ENCODE measurements around the gene NPAS3.

DNA sequence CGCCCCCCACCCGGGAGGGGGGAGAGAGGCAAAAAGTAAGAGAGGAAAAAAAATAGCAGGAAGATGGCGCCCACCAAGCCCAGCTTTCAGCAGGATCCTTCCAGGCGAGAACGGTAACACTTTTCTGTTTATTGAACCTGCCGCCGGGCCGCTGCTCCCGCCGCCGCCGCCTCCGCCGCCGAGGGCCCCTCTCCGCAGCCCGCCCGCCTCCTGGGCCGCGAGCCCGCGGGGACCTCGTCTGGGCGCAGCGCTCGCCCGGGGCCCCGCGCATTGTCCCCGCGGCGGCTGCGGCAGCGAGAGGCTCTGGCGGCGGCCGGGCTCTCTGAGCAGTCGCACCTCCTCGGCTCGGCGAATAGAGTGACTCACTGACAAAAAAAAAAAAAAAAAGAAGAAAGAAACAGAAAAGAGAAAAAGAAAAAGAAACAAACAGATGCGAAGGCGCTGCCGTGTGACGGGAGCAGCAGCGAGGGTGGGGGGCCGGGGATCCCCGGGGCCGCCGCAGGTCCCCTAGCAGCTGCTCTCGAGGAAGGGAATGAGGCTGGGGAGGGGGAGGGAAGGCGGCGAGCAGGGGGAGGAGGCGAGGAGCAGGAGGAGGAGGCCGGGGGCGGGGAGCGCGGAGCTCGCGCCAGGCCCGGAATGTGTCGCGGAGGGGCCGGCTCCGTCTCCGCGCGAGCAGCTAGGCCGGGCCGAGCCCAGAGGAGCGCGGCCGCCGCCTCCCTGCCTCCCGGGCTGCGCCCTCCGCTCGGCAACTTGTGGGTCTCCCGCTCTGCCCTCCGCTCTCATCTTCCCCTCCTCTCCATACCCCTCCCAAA, 781 bp downstream of the NPAS3 start:
- TF ChIP-seq SP1 (IDR thresholded peaks at IDR 0.05; ENCODE audit: low read depth) (no peak), SRF (IDR thresholded peaks at IDR 0.05; ENCODE audit: low read depth) (no peak), ELF1 (IDR thresholded peaks at IDR 0.05; ENCODE audit: borderline replicate concordance, low read depth) (no peak), POLR2A (IDR thresholded peaks at IDR 0.05; ENCODE audit: borderline replicate concordance, extremely low read depth, insufficient read depth, insufficient read length) (no peak), JUND (IDR thresholded peaks at IDR 0.05) (no peak), ZFX (IDR thresholded peaks at IDR 0.05) (no peak), POLR2AphosphoS5 (IDR thresholded peaks at IDR 0.05; ENCODE audit: low read depth, low read length) (no peak), YY1 (IDR thresholded peaks at IDR 0.05; ENCODE audit: extremely low read depth, insufficient replicate concordance, low read depth, low read length) (no peak)
- TF ChIP-seq, protein P1, sequence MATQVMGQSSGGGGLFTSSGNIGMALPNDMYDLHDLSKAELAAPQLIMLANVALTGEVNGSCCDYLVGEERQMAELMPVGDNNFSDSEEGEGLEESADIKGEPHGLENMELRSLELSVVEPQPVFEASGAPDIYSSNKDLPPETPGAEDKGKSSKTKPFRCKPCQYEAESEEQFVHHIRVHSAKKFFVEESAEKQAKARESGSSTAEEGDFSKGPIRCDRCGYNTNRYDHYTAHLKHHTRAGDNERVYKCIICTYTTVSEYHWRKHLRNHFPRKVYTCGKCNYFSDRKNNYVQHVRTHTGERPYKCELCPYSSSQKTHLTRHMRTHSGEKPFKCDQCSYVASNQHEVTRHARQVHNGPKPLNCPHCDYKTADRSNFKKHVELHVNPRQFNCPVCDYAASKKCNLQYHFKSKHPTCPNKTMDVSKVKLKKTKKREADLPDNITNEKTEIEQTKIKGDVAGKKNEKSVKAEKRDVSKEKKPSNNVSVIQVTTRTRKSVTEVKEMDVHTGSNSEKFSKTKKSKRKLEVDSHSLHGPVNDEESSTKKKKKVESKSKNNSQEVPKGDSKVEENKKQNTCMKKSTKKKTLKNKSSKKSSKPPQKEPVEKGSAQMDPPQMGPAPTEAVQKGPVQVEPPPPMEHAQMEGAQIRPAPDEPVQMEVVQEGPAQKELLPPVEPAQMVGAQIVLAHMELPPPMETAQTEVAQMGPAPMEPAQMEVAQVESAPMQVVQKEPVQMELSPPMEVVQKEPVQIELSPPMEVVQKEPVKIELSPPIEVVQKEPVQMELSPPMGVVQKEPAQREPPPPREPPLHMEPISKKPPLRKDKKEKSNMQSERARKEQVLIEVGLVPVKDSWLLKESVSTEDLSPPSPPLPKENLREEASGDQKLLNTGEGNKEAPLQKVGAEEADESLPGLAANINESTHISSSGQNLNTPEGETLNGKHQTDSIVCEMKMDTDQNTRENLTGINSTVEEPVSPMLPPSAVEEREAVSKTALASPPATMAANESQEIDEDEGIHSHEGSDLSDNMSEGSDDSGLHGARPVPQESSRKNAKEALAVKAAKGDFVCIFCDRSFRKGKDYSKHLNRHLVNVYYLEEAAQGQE (IDR thresholded peaks at IDR 0.05; ENCODE audit: low read depth) = no peak
- TF ChIP-seq, protein P2, sequence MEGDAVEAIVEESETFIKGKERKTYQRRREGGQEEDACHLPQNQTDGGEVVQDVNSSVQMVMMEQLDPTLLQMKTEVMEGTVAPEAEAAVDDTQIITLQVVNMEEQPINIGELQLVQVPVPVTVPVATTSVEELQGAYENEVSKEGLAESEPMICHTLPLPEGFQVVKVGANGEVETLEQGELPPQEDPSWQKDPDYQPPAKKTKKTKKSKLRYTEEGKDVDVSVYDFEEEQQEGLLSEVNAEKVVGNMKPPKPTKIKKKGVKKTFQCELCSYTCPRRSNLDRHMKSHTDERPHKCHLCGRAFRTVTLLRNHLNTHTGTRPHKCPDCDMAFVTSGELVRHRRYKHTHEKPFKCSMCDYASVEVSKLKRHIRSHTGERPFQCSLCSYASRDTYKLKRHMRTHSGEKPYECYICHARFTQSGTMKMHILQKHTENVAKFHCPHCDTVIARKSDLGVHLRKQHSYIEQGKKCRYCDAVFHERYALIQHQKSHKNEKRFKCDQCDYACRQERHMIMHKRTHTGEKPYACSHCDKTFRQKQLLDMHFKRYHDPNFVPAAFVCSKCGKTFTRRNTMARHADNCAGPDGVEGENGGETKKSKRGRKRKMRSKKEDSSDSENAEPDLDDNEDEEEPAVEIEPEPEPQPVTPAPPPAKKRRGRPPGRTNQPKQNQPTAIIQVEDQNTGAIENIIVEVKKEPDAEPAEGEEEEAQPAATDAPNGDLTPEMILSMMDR (IDR thresholded peaks at IDR 0.05 in 2 of 3, conservative IDR thresholded peaks at IDR 0.05 in 1 of 3; ENCODE audit: borderline replicate concordance in 1 of 3, insufficient read depth in 1 of 3, low read depth in 2 of 3, low read length in 2 of 3) = no peak
